ENCODE results near the gene TMEM145.

DNA sequence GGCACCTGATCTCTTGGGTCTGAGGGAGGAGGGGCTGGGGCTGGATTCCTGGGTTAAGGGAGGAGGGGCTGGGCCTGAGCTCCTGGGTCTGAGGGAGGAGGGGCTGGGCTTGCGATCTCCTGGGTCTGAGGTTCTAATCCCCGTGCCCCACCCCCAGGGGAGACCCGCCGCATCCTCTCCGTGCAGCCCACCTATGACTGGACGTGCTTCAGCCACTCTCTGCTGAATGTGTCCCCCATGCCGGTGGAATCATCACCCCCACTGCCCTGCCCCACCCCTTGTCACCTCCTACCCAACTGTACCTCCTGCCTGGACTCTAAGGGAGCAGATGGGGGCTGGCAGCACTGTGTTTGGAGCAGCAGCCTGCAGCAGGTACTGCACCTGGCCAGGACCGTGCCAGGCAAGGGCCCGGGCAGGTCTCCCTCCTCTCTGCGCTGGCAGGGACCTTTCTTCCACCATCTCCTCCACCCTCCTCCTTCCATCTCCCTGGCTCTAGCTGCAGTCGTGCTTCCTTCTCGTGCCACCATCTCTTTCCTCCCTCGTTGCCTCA, 49.9 kb downstream of the TMEM145 start:
- TF ChIP-seq POLR2A (IDR thresholded peaks at IDR 0.05; ENCODE audit: low read length) (no peak), GATA1 (IDR thresholded peaks at IDR 0.05; ENCODE audit: low read depth, low read length) (no peak)

All from erythroblast (primary cell).